Germinal center (tissue), 1 donor: Measurements from ENCODE around the gene TSPAN7.

Experiments used
- DNase-seq: peaks from one replicate; pipeline ENCODE4 v3.0.0; 2012; ENCODE audit warnings: mixed read lengths, low spot score

Gene TSPAN7

GRCh38 chrX:38595801-38596200 is 34.5 kb downstream of the TSPAN7 start:
- no peak for DNase-seq

- no peak for DNase-seq
These were observed 35.6 kb downstream of the TSPAN7 start for GRCh38 chrX:38596939-38597338.

GRCh38 chrX:38599796-38600755 is 38.7 kb downstream of the TSPAN7 start:
- DNase-seq = no peak

DNA sequence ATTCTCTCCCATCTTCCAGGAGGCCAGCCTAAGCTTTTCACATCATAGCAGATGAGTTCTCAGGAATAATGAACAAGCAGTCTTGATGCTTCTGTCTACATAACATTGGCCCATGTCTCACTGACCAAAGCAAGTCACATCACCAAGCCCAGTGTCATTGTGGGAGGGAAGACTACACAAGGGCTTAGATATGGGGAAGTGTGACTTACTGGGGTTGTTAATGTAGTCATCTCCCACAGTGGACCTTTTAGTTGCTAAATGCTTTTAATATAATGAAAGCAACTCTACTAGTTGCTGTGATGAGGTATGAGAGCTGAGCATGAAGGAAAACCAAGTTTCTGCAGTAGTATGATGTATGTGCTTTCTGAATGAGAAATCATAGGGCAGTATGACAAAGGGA is 40.5 kb downstream of the TSPAN7 start:
- DNase-seq = no peak

GRCh38 chrX:38606821-38607220 is 45.5 kb downstream of the TSPAN7 start:
- no peak for DNase-seq

DNA sequence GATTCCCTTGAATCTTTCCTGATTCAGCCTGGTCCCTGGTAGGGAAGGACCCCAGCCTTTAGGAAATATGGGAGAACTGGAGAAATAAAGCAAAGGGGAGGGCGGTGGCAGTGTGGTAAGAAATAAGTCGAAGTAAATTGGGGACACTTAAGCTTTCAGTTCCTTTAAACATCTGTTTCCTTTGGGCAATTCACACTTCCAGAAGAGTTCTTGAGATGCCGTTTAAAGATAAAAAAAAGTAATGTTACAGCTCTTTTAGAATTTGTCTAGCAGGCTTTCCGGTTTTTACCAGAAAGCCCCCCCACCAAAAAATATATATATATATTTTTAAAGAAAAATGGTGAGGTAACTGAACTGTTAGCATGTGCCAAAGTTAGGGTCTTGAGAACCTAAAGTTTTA is 46.6 kb downstream of the TSPAN7 start:
- DNase-seq = no peak

DNA sequence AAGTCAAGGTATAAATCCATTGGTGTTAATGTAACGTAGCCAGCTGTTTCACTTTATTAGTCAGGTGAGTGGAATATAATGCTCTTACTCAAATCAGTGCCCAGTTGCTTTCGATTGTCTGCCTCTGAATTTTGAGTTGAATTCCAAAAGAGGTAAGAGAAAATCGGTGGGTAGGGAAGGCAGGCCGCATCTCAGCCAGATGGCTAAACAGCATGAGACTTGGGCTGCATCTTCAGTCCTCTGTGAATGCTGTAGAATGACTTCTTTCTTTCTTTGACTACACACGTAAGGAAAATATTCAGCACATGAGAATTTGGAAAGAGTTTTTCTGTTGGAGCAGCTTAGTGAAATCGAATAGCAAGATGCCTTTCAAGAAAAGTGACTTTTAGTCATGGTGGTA is 49.5 kb downstream of the TSPAN7 start:
- DNase-seq = no peak

- no peak for DNase-seq
These were observed 50.9 kb downstream of the TSPAN7 start for GRCh38 chrX:38612281-38612680.

DNA sequence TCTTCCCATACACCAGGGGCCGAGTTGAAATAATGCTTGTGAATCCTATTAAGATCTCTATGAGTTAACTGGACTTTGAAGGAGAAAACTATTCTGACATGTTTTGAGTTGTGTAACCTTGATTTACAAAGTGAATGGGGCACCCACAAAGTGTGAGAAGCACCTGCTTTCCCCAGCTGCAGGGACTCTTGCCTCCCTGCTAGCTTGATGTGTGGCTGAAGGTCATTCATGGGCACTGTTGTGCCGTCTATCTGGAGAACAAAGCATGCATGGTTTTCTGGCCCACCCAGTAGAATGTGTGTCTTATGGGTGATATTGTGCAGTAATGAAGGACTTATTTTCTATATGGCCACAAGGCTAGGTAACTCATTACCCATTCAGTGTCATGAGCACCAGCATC is 53.1 kb downstream of the TSPAN7 start:
- no peak for DNase-seq

GRCh38 chrX:38616904-38617303 is 55.6 kb downstream of the TSPAN7 start:
- no peak for DNase-seq

DNA sequence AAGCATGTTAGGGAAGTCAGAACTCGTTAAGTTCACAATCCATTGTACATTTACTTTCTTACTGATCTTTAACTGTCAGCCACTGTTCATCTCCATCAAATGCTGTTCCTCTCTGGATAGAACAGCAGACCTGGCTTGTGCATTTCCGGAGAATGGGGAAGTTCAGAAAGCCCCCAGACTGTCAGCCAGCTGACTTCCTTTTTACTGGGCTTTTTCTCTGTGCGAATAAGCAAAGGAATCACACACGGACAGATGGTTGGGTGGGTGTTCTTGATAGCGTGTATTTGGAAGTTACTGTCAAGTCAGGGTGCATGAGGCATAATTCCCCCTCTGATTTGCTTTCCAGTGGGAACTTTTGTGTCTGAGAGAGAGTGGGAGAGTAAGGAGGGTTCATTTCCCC is 56.8 kb downstream of the TSPAN7 start:
- DNase-seq = no peak

DNA sequence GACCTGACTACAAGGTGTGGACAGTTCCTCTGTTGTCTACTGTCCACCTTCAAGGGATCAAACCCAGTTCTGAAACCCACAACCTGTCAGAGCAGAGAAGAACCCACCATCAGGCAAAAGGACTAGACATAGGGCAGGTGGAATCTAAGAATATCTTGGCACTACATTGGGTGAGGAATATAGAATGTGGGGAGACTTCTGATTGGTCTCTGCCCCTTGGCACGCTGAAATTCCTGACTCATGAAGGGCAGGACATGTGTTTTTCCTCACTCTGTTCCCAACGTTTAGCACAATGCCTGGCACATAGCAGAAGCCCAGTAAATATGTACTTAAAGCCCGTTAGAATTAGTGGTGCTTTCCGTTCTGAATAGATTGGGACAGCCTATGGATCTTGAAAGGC is 59.3 kb downstream of the TSPAN7 start:
- no peak for DNase-seq

GRCh38 chrX:38626296-38626695 is 65.0 kb downstream of the TSPAN7 start:
- no peak for DNase-seq

GRCh38 chrX:38627683-38628082 is 66.3 kb downstream of the TSPAN7 start:
- peak; percentile 7 for DNase-seq

GRCh38 chrX:38628587-38628986 is 67.2 kb downstream of the TSPAN7 start:
- DNase-seq = no peak

GRCh38 chrX:38632516-38632915 is 71.2 kb downstream of the TSPAN7 start:
- DNase-seq = no peak

- no peak for DNase-seq
These were observed 73.3 kb downstream of the TSPAN7 start for GRCh38 chrX:38634665-38635064.

DNA sequence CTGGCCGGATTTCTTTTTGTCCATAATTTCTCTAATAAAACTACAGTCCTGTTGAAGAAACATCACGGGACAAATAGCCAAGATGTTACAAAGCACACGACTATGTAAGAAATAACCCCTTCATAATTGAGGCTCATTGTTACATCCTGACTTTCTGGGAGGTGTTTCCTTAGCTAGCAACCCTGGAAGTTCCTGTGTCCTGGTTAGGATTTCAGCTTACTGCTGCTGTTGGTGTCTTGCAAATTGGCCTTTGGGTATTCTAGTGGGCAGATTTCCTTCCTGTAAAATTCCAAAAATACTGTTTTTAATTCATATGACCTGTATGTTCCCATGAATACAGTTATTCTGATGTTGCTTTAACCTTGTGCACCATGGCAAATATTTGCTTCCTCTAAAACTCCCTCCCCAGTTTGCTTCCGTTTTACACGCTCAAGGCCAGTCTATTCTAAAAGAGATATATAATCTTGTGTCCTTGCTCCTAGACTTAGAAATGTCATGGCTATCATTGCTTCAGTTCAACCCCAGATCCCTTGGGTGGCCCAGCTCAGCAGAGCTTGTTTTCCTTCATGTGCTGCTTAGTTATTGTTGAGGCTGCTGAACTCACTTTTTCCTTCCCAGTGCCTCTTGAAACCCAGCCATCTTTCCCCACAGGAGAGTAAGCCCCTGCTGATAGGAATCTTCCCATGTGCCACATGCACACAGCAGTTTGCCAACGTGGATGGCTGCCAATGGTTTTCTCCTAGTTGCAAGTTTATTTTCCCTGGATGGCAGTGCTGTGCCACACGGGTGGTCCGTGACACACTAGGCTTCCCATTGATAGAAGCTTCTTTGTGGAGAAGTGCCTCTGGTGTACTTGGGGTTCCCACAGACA is 75.8 kb downstream of the TSPAN7 start:
- DNase-seq = no peak

DNA sequence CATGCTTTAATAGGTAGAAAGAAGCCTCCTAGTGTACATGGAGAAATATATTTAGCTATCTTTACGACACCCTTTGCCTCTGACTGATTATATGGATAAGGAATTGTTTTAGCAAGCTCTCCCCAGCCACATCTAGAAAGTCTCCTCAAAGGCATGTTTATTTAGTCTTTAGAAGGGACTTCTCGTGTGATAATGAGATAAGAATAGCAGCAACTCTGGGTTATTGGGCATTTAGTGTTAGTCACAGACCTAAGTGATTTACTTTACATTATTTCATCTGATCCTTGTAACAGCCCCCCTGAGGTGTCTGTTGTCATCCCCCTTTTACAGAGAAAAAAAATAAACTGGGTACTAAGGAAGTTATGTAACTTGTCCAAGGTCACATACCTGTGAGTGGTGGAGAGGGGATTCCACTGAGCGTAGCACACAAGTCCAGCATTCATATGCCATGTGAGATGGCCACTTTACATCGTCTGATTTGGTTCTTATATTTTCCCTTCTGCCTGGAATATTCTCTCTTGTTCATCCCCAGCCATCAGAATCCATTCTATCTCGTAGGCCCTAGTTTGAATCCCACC is 77.7 kb downstream of the TSPAN7 start:
- DNase-seq = no peak

- DNase-seq = no peak
These were observed 78.4 kb downstream of the TSPAN7 start for GRCh38 chrX:38639730-38640129.

DNA sequence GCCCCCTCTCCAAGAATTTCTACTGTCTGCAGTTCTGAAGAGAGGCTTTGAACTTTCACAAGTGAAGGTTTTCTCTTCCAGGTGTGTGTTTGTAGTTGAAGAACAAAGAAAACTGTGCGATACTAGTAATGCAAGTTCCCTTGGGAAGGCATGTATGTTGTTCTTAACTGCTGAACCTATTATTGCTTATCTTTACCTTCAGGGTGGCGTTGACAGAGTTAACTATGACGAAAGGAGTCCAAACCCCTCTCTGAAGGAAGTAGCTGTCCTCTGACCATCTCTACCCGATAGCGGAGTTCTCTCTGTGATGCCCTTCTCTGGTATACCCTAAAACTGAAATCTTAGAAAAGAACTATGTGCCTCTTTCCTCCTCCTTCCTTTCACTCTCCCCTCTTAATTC is 79.9 kb downstream of the TSPAN7 start:
- no peak for DNase-seq

DNA sequence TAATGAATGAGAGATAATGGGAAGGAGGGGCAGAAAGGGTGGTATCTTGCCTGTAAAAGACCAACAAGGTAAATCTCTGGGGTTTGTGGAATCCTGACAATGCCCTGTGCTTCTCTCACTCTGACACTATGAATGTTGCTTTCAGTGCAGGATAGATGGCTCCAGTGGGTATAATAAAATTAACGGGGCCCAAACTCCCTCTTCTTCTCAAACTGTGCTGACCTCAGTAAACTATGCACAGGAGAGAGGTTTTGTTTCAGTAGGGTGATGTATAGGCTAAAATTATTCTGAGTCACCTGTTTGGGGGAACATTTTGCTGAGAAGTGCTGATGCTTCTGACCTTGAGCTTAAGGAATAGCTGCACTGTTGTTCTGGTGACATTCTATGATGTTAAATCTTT is 82.6 kb downstream of the TSPAN7 start:
- DNase-seq = no peak

GRCh38 chrX:38646129-38646528 is 84.8 kb downstream of the TSPAN7 start:
- no peak for DNase-seq
